NCI-H1048 (cell line): ENCODE measurements around the gene PTPN3.
A peak's percentile ranks its signal among the peaks of the same experiment; 100 is the strongest.
"Not testable (repeated sequence)": the region's sequence is repeated elsewhere in the genome, so short reads cannot be mapped to it uniquely, and the experiment has no call there.

ENCODE experiments used
- DNase-seq: peaks from one replicate; lab custom pipeline; 2025; lab: John Stamatoyannopoulos, UW

The PTPN3 gene

DNA sequence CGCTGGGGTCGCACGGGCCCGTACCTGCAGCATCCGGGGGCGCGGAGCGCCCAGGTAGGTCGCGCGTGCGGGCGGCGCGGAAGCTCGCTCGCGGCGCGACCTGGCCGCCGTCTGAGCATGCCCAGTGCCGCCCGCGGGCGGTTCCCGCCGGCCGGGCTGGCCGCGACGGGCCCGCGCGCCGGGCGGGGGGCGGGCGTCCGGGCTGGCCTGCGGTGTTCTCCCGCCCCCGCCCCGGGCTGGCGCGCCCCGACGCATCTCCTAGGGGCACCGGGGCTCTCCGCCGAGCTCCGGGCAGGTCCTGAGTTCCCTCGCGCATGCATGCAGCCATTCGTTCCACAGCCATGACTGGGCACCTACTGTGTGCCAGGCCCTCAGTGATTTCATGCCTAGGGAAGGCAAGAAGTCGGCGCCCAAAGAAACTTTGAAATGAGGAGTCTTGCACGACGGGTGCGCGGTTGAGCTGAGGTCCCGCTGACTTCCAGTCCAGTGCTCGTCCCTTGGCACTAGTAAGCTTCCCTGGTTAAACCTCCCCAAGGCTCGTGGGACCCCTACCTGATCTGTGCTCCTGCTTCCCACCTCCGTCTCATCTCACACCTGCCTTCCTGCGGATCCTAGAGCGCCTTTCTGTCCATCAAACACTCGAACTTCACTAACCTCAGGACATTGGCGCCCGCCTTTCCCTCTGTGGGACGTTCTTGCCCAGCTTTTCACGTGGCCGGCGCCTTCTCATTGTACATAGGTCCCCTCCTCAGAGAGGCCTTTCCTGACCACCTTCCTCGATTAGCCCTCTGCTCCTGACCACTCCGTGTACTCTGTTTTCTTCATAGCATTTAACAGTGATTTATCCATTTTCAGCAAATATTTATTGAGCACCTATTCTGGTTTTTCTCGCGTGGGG is at the start of gene PTPN3:
TSS of gene PTPN3 (minus strand) at position 113 of the 898 bp plus-strand sequence. CDS start 34,873 bp downstream, outside the sequence.
- no peak for DNase-seq

- DNase-seq: not testable (repeated sequence)
These were observed 46.8 kb upstream of the PTPN3 start for GRCh38 chr9:109544954-109545353.

DNA sequence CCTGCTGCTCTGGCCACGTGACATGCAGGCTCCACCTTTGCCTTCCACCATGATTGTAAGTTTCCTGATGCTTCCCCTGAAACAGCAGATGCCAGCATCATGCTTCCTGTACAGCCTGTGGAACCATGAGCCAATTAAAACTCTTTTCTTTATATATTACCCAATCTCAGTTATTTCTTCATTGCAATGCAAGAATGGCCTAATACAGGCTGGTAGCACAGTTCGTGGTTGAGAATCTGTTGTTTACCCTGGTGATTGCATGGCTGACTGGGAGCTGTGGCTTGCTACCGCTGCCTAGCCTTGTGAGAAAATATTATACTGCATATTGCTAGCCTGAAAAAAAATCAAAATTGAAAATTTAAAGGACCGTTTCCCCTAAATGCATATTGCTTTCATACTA is 44.8 kb upstream of the PTPN3 start:
- no peak for DNase-seq

- DNase-seq: no peak
These were observed 40.2 kb upstream of the PTPN3 start for GRCh38 chr9:109538346-109538745.

DNA sequence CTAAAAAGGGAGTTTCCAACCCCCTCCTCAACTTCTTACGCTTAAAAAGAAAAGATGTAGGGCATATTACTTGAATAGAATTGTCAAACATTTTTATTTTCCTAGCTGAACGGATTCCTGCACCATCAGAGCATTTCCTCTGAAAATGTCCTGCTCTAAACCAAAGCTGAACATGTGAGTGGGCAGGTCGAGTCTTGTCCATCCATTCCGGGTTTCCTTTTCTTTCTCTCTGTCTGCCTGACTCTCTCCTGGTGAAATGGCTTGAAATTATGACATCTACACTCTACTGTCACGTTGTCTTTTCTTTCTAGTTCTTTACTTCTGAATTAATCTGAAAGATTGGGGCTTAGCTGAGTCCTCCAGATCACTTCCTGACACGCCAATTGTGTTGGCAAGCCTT is 39.2 kb upstream of the PTPN3 start:
- no peak for DNase-seq

GRCh38 chr9:109536859-109537258 is 38.8 kb upstream of the PTPN3 start:
- DNase-seq: no peak

- DNase-seq: no peak
These were observed 37.3 kb upstream of the PTPN3 start for GRCh38 chr9:109535365-109535764.

DNA sequence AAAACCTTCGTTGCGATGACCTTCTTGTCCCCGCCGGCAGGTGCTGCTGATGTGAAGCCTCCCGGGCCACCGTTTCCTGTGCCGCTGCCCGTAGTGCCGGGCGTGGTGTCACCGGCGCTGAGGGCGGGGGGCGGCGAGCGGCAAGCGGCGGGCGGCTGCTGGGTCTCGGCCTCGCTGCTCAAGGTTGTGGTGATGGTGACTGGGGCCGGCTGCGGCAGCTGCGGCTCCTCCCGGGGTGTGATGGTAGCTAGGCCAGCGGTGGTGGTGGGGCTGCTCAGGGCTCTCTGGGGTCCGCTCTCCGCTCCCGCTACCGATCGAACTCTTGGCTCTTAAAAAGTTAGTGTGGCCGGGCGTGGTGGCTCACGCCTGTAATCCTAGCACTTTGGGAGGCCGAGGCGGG is 36.0 kb upstream of the PTPN3 start:
- DNase-seq: no peak

- DNase-seq: not testable (repeated sequence)
These were observed 34.5 kb upstream of the PTPN3 start for GRCh38 chr9:109532652-109533051.

DNA sequence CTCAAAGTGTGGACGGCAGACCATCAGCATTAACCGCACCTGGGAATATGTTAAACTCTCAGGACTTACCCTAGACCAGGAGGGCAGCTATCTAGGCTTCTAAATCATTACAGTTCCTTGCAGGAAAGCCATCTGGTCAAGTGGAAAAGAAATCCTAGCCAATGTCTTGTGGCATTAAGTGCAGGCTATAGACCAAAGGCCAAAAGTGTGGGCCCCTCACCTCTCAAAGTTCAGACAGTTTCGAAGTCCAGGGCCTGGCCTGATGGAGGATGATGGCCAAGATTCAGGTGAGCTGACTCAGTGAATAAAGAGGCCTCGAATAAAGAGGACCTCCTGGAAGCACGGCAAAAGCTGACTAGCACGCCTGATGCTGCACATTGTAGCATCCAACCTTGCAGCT is 24.0 kb upstream of the PTPN3 start:
- DNase-seq: no peak

DNA sequence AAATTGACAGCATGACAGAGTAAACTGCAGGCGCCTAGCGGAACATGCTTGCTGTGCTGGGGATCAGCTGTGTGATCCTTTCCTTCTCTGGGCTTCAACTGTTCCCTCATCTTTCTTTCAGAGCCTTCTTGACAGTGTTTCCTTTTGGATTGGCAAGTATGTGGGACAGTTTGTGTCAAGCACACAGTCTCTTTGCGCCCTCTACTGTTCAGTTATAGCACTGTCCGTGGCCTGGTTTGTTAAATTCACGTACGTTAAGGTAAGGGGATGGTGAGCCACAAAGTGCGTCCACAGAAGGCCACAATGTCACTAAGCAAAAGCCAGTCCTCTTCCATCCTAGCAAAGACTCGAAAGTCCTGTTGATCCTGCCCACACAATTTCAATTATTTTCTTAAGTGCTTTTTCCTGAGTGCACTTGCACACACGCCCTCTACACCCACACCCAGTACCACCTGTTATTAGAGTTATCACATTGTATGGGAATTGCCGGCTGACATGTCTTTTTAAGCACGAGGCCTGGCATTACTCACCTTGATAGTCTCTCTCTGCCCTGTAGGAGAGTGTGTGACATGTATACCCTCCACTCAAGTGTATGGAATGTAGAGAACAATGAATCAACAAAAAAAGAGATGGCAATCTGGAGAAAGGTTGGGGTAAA is 22.5 kb upstream of the PTPN3 start:
- DNase-seq: peak; percentile 42

DNA sequence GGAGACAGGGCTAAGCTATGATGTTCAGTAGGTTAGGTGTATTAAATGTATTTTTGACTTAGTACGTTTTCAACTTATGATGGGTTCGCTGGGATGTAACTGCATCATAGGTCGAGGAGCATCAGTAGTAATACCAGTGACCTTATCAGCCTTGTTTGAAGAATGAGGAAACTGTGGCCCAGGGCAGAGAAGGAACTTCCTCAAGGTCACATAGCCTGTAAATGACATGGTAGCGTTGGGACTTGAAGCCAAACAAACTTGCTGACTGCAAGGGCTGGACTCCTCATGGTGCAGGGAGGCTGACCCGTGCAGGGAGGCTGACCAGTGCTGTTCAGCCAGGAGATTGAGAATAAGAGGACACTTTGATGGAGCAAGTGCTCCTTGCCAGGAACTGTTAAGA is 21.3 kb upstream of the PTPN3 start:
- DNase-seq: no peak

DNA sequence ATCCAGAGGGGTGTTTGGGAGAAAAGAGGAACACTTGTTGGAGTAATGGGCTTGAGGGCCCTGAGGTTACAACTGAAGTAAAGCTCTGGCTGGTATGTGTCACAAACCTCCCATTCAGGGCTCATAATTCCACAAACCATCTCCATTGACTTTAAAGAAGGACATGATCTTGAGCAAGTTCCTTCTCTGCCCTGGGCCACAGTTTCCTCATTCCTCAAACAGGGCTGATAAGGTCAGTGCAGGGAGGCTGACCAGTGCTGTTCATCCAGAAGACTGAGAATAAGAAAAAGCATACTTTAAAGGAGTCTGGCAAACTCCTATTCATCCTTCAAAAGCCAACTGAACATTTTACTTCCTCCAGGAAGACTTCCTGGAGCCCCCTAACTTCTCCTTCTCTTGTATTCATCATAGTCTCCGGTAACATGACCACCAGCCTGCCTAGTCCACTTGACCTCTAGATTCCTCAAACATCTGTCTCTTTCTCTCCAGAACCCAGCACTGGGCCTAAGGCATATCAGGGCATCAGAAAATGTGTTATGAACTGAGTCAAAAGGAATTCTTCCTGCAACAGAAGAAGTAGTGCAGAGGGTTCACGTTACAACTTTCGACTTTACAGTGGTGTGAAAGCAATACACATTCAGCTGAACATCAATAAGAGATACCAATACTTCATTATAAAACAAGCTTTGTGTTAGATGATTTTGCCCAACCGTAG is 20.7 kb upstream of the PTPN3 start:
- no peak for DNase-seq

- DNase-seq: no peak
These were observed 19.8 kb upstream of the PTPN3 start for GRCh38 chr9:109517901-109518377.

DNA sequence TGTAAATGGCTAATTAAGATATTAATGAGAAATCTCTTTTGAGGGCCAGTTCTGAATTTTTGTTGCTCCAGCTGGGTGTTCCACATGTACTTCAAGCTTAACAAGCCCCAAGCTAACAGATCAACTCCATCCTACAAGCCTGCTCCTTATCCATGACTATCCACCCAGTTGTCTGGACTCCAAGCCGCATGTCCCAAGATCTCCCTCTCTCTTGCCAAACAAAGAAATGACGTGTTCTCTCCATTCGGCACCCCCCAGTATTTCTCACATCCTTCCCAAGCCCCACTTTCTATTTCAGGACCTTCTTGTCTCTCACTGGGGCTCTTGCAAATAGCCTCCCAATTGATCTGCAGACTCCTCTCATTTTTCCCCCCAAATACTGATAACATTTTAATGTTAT is 15.8 kb upstream of the PTPN3 start:
- DNase-seq: no peak

DNA sequence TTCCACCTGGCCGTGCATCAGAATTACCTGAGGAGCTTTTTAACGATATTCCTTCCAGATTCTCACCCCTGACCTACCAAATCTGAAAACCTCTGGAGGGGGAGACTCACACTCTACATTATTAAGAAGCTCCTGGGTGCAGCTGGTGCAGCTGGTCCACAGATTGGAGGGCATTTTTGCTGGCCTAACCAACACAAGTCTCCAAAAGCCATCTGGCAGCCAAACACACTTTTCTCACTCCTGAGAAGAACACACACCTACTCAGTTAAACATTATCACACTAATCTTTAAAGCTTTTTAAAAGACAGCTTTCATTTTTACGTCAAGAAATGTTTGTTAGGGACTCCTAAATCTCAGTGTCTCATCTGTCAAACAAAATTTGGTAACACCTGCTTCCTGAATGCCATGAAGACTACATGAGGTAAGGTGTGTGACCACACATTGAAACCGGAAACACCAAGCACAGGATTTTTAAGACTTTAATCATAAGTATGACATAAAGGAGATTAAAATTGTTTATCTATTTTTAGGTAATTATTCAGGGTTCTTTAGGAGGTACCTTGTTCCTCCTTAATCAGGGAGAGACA is 14.2 kb upstream of the PTPN3 start:
- no peak for DNase-seq

GRCh38 chr9:109510506-109510905 is 12.4 kb upstream of the PTPN3 start:
- DNase-seq: no peak

- not testable (repeated sequence) for DNase-seq
These were observed 11.9 kb upstream of the PTPN3 start for GRCh38 chr9:109510042-109510441.

- no peak for DNase-seq
These were observed 11.5 kb upstream of the PTPN3 start for GRCh38 chr9:109509611-109510010.

DNA sequence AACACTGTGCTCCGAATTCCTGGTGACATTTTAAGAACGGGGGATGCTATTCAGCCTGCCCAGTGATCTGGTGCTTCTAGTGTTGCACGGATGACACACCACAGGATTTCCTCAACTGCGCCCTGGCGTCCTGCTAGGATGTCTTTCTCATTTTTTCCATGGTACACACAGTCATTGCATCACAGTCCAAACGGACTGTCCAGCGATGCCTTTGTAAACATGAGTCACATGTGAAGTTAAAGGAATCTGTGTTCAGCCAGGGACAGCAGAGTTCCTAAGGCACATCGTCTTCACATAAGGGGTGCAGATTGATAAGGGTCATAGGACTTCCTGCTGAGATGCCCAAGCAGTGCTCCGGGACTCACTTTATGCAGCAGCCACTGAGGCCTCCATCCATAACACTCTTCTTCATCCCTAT is 9.3 kb upstream of the PTPN3 start:
- no peak for DNase-seq

GRCh38 chr9:109506097-109506712 is 8.1 kb upstream of the PTPN3 start:
- DNase-seq: no peak

DNA sequence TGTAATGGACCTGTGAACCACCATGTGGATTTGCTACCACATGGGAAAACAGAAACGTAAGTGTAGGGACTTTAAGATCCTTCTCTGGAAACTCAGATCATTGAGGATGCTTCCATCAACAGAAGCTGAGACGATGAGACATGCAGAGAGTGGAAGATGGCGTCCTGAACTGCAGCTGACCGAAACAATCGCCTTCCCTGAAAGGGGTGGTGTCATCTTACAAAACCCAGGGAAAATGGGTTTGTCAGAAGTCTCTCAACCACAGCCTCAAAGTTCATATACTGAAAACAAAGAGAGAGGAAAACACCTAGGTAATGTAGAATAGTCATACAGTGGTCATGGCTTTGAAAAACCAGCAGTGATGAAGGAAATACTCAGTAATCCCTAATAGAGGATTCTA is 6.6 kb upstream of the PTPN3 start:
- no peak for DNase-seq
